ENCODE measurements around the gene UBTD2. TPM values are rescaled to one million over a fixed set of nuclear protein-coding genes. Genes with fewer than 3 reads are reported as not detected.

The UBTD2 gene
- total RNA-seq, 1 experiment from 2014 or later, result 22.7 TPM

- POLR2A ChIA-PET, result no interaction called here
- no peak overlapping the region for H3K27ac Mint-ChIP-seq
Observed at GRCh38 chr5:172180936-172181335, 102.6 kb downstream of the UBTD2 start.

GRCh38 chr5:172178991-172179989 lies 104.3 kb downstream of the UBTD2 start:
- POLR2A ChIA-PET, result interaction anchor here (0.6 kb wide), 1 partner anchor 20 kb away, joined by 5 read pairs; no protein-coding TSS in a partner anchor
- no peaks in the 10 kb centered on the region; the same call in 1 of the 2 replicates for H3K27me3 Mint-ChIP-seq (ENCODE audit: low read depth)
- peaks cover 28% of the 10 kb centered on the region for H3K4me1 Mint-ChIP-seq
- peak; percentile 40 for ATAC-seq
- DNase-seq (ENCODE audit: low spot score), result no peak
- CTCF ChIA-PET, result interaction anchor here (0.5 to 2.1 kb wide), 11 partner anchors 9 to 129 kb away, joined by 3 to 12 read pairs (median 3); partner anchors contain the start of gene STK10
- no peak for TF ChIP-seq ATF1 (CRISPR knock-in tag; IDR thresholded peaks at IDR 0.05)
- TF ChIP-seq RELA (CRISPR knock-in tag; IDR thresholded peaks at IDR 0.05; ENCODE audit: borderline replicate concordance), result no peak
- TF ChIP-seq GABPB1 (CRISPR knock-in tag; IDR thresholded peaks at IDR 0.05), result no peak
- no peak for TF ChIP-seq ZSCAN18 (CRISPR knock-in tag; IDR thresholded peaks at IDR 0.05)
- peaks cover 3% of the 10 kb centered on the region; the same call in 1 of the 2 replicates for H3K9me3 Mint-ChIP-seq
- H3K27ac Mint-ChIP-seq, result peak overlapping the region; percentile 89
- H3K4me3 Mint-ChIP-seq, result no peak overlapping the region
- H3K36me3 Mint-ChIP-seq, result peaks cover 4% of the 10 kb centered on the region; the same call in 1 of the 2 replicates

More at GRCh38 chr5:172180936-172181335, 102.6 kb downstream of the UBTD2 start:
- ATAC-seq (no peak), DNase-seq (ENCODE audit: low spot score) (no peak)
- TF ChIP-seq TCF7 (CRISPR knock-in tag; IDR thresholded peaks at IDR 0.05; ENCODE audit: low read depth) (no peak), MLX (CRISPR knock-in tag; IDR thresholded peaks at IDR 0.05) (no peak), ZNF512 (CRISPR knock-in tag; IDR thresholded peaks at IDR 0.05; ENCODE audit: borderline replicate concordance) (no peak), IRF2 (CRISPR knock-in tag; IDR thresholded peaks at IDR 0.05; ENCODE audit: borderline replicate concordance, low read depth) (no peak), ZNF396 (CRISPR knock-in tag; IDR thresholded peaks at IDR 0.05; ENCODE audit: borderline replicate concordance) (no peak), ATF3 (CRISPR knock-in tag; conservative IDR thresholded peaks at IDR 0.05) (no peak), FOXP1 (CRISPR knock-in tag; IDR thresholded peaks at IDR 0.05; ENCODE audit: borderline replicate concordance) (no peak)
- Mint-ChIP-seq H3K9me3 (peaks cover 3% of the 10 kb centered on the region; the same call in 1 of the 2 replicates), H3K4me1 (peaks cover 29% of the 10 kb centered on the region), H3K36me3 (peaks cover 4% of the 10 kb centered on the region; the same call in 1 of the 2 replicates), H3K4me3 (no peak overlapping the region), H3K27me3 (ENCODE audit: low read depth) (no peaks in the 10 kb centered on the region; the same call in 1 of the 2 replicates)
- CTCF ChIA-PET, result no interaction called here

- TF ChIP-seq ZBTB43 (CRISPR knock-in tag; IDR thresholded peaks at IDR 0.05), result no peak
- peak; percentile 91 for TF ChIP-seq ZNF423 (CRISPR knock-in tag; IDR thresholded peaks at IDR 0.05)
- ChIA-PET CTCF (interaction anchor here (0.5 to 2.1 kb wide), 10 partner anchors 8 to 128 kb away, joined by 3 to 5 read pairs (median 3); partner anchors contain the start of gene STK10), POLR2A (interaction anchor here (0.6 kb wide), 1 partner anchor 21 kb away, joined by 5 read pairs; no protein-coding TSS in a partner anchor)
- H3K27me3 Mint-ChIP-seq (ENCODE audit: low read depth), result no peaks in the 10 kb centered on the region; the same call in 1 of the 2 replicates
- H3K9me3 Mint-ChIP-seq, result peaks cover 3% of the 10 kb centered on the region; the same call in 1 of the 2 replicates
- peak overlapping the region; percentile 90 for H3K27ac Mint-ChIP-seq
- ATAC-seq (peak; percentile 7; the same call in 1 of the 2 replicates), DNase-seq (ENCODE audit: low spot score) (no peak)
- no peak overlapping the region for H3K4me3 Mint-ChIP-seq
- H3K4me1 Mint-ChIP-seq, result peaks cover 36% of the 10 kb centered on the region
- peaks cover 4% of the 10 kb centered on the region; the same call in 1 of the 2 replicates for H3K36me3 Mint-ChIP-seq
Observed at GRCh38 chr5:172178301-172178987, 105.1 kb downstream of the UBTD2 start.

Data from WTC11 (cell line).